Stimulated activated effector memory CD8-positive, alpha-beta T cell treated with anti-CD3 and anti-CD28 coated beads, Interleukin-12 subunit alpha, Interleukin-12 subunit beta, amount 100 ng/mL, for 72 hours (primary cell): ENCODE measurements around the gene DHDH.

Source experiments
- ATAC-seq: fragments of 150-1000 bp; cut with Tn5 transposase; 2 replicates; pipeline ENCODE4 v1.10.0; 2021
- DNase-seq, 2 donors: peaks; one replicate each; pipeline ENCODE4 v3.0.0; 2021 to 2022; ENCODE audit warnings: low spot score in 2 of 2
- H3K27ac Mint-ChIP-seq: one replicate; pipeline ENCODE4 v1.8.0; 2022; ENCODE audit warnings: mild to moderate bottlenecking, mixed read lengths
- H3K36me3 Mint-ChIP-seq: one replicate; pipeline ENCODE4 v1.8.0; 2022; ENCODE audit warnings: mild to moderate bottlenecking, mixed read lengths
- H3K4me1 Mint-ChIP-seq: one replicate; pipeline ENCODE4 v1.8.0; 2022; ENCODE audit warnings: mixed read lengths
- H3K4me3 Mint-ChIP-seq: one replicate; pipeline ENCODE4 v1.8.0; 2022; ENCODE audit warnings: mild to moderate bottlenecking, mixed read lengths
- H3K9me3 Mint-ChIP-seq: one replicate; pipeline ENCODE4 v1.8.0; 2022; ENCODE audit warnings: mixed read lengths

Gene DHDH

DNA sequence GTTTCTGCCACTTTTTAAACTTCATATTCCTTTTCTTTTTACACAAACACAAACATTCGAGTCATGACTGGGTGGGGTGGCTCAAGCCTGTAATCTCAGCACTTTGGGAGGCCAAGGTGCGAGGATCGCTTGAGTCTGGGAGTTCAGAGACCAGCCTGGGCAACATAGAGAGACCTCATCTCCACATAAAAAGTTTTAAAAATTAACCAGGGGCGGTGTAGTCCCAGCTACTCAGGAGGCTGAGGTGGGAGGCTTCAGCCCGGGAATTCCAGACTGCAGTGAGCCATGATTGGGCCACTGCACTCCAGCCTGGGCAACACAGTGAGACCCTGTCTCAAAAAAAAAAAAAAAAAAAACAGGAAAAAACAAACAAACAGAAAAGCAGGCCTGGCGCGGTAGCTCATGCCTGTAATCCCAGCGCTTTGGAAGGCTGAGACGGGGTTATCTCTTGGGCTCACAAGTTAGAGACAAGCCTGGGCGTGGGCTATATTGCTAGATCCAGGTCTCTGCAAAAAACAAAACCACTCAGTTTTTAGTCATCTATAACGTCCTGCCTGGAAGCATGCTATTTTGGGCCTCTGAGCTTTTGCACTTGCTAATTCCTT is 20.6 kb downstream of the DHDH start:
- DNase-seq (no peak), ATAC-seq (no peak)
- peaks cover 30% of the 10 kb centered on the region for H3K4me1 Mint-ChIP-seq
- H3K4me3 Mint-ChIP-seq = peak overlapping the region; percentile 79
- H3K36me3 Mint-ChIP-seq = peaks cover 50% of the 10 kb centered on the region
- H3K27ac Mint-ChIP-seq = peak overlapping the region; percentile 93
- H3K9me3 Mint-ChIP-seq = no peaks in the 10 kb centered on the region

DNA sequence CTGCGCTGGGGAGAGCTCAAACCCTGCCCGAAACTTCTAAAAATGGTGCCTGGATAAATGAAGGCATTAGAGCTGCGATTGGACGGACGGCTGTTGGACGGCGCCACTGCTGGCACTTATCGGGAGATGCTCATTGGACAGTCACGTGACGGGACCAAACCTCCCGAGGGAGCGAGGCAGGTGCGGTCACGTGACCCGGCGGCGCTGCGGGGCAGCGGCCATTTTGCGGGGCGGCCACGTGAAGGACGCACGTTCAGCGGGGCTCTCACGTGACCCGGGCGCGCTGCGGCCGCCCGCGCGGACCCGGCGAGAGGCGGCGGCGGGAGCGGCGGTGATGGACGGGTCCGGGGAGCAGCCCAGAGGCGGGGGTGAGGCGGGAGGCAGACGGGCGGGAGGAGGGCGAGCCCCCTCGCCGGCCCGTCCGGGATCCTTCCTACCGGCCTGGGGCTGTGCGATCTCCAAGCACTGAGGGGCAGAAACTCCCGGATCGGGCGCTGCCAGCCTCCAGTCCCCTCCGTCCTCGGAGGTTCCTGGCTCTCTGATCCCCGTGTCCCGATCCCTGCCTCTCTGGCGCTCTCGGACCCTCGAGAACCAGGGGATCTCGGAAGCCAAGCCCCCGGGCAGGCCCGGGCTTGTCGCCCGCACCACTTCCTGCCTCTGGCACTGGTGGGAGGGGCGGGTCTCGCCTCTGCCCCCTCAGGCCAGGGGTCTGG is 21.3 kb downstream of the DHDH start, which contains the start of gene BAX:
TSS of gene BAX (plus strand) at position 281 of the 713 bp plus-strand sequence. CDS start at position 335, 54 bp downstream.
- peak; percentile 89 for ATAC-seq
- Mint-ChIP-seq H3K4me1 (peaks cover 30% of the 10 kb centered on the region), H3K27ac (peak within 1 kb of the TSS; percentile 93), H3K36me3 (peaks cover 56% of the 10 kb centered on the region), H3K9me3 (no peaks in the 10 kb centered on the region), H3K4me3 (peak within 1 kb of the TSS; percentile 79)
- peak; percentile 91 to 98 for DNase-seq

DNA sequence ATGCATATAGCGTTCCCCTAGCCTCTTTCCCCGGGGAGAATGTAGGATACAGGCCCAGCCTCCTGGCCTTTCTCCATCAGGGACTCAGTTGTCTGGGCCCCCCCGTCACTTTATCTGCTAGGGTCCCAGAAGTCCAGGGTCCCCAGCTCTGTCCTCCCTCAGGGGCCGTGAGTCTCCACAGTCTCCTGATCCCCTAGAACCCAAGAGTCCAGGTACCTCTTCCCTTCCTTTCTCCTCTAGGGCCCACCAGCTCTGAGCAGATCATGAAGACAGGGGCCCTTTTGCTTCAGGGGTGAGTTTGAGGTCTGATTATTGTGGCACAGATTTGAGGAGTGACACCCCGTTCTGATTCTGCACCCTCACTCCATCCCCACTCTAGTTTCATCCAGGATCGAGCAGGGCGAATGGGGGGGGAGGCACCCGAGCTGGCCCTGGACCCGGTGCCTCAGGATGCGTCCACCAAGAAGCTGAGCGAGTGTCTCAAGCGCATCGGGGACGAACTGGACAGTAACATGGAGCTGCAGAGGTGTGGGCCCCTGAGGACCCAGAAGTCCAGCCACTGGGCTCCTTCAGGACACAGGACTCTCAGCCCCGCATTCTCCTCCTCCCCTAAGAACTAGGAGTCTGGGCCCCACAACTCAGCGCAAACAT is 21.9 kb downstream of the DHDH start:
- peaks cover 30% of the 10 kb centered on the region for H3K4me1 Mint-ChIP-seq
- no peak for ATAC-seq
- peaks cover 63% of the 10 kb centered on the region for H3K36me3 Mint-ChIP-seq
- H3K27ac Mint-ChIP-seq = peak overlapping the region; percentile 93
- peak overlapping the region; percentile 79 for H3K4me3 Mint-ChIP-seq
- no peaks in the 10 kb centered on the region for H3K9me3 Mint-ChIP-seq
- DNase-seq = no peak

DNA sequence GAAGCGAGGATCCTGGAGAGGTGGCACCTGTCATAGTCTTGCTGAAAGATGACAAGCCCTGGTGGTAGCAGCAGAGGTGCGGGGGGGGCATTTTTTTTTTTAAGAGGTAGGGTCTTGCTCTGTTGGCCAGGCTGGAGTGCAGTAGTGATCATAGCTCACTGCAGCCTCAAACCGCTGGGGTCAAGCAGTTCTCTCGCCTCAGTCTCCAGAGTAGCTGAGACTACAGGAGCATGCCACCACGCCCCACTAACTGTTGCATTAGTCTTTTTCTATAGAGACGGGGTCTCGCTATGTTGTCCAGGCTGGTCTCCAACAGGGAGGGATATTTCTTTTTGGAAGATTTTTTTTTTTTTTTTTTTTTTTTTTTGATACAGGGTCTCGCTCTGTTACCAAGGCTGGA is 24.5 kb downstream of the DHDH start:
- H3K9me3 Mint-ChIP-seq = no peaks in the 10 kb centered on the region
- peaks cover 53% of the 10 kb centered on the region for H3K4me1 Mint-ChIP-seq
- DNase-seq (no peak), ATAC-seq (no peak)
- no peak overlapping the region for H3K27ac Mint-ChIP-seq
- peaks cover 89% of the 10 kb centered on the region for H3K36me3 Mint-ChIP-seq
- H3K4me3 Mint-ChIP-seq = no peak overlapping the region

DNA sequence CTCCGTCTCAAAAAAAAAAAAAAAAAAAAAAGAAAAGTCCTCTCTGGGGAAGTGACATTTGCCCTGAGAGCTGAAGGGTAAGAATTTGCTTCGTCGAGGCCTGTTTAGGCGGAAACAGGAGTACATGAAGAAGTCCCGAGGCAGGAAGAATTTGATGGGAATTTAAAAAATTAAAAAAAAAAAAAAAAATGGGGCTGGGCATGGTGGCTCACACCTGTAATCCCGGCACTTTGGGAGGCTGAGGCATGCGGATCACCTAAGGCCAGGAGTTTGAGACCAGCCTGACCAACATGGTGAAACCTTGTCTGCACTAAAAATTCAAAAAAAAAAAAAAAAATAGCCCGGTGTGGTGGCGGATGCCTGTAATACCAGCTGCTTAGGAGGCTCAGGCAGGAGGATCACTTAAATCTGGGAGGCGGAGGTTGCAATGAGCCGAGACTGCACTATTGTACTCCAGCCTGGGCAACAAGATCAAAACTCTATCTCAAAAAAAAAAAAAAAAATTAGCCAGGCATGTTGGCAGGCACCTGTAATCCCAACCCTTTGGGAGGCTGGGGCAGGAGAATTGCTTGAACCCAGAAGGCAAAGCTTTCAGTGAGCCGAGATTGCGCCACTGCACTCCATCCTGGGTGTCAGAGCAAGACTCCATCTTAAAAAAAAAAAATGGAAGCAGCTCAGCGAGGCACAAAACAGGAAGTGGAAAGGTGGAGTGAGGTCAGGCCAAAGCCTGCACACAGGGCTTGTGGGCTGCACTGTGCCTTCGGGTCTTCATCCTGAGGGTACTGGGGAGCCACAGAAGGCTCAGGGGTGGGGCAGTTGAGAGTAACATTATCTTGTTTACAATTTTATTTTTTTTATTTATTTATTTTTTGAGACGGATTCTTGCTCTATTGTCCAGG is 26.1 kb downstream of the DHDH start:
- peaks cover 68% of the 10 kb centered on the region for H3K4me1 Mint-ChIP-seq
- peaks cover 100% of the 10 kb centered on the region for H3K36me3 Mint-ChIP-seq
- DNase-seq (no peak), ATAC-seq (no peak)
- no peak overlapping the region for H3K4me3 Mint-ChIP-seq
- H3K27ac Mint-ChIP-seq = peak overlapping the region; percentile 26
- H3K9me3 Mint-ChIP-seq = no peaks in the 10 kb centered on the region

DNA sequence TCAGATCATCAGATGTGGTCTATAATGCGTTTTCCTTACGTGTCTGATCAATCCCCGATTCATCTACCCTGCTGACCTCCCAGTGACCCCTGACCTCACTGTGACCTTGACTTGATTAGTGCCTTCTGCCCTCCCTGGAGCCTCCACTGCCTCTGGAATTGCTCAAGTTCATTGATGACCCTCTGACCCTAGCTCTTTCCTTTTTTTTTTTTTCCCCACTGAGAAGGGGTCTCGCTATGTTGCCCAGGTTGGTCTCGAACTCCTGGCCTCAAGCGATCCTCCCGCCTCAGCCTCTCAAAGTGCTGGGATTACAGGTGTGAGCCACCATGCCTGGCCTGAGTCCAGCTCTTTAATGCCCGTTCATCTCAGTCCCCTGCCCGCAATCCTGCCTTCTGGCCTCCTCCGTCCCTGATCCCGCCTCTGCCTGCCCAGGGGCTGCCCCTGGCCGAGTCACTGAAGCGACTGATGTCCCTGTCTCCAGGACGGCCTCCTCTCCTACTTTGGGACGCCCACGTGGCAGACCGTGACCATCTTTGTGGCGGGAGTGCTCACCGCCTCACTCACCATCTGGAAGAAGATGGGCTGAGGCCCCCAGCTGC is 27.7 kb downstream of the DHDH start:
- Mint-ChIP-seq H3K36me3 (peaks cover 100% of the 10 kb centered on the region), H3K27ac (peak overlapping the region; percentile 100), H3K4me3 (no peak overlapping the region), H3K9me3 (no peaks in the 10 kb centered on the region), H3K4me1 (peaks cover 73% of the 10 kb centered on the region)
- ATAC-seq = no peak
- no peak for DNase-seq

DNA sequence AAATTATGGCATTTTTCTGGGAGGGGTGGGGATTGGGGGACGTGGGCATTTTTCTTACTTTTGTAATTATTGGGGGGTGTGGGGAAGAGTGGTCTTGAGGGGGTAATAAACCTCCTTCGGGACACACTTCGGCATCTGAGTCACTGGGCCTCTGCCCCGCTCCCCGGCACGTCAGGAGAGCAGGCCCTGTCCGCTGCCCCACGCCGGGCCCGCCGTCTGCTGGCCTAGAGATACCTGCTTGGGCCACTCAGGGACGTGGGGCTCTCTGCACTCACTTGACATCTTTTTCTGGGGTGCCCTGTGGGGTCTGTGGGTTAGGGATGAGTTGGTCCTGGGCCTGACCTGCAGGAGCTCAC is 28.2 kb downstream of the DHDH start:
- no peaks in the 10 kb centered on the region for H3K9me3 Mint-ChIP-seq
- no peak for DNase-seq
- H3K27ac Mint-ChIP-seq = peak overlapping the region; percentile 100

DNA sequence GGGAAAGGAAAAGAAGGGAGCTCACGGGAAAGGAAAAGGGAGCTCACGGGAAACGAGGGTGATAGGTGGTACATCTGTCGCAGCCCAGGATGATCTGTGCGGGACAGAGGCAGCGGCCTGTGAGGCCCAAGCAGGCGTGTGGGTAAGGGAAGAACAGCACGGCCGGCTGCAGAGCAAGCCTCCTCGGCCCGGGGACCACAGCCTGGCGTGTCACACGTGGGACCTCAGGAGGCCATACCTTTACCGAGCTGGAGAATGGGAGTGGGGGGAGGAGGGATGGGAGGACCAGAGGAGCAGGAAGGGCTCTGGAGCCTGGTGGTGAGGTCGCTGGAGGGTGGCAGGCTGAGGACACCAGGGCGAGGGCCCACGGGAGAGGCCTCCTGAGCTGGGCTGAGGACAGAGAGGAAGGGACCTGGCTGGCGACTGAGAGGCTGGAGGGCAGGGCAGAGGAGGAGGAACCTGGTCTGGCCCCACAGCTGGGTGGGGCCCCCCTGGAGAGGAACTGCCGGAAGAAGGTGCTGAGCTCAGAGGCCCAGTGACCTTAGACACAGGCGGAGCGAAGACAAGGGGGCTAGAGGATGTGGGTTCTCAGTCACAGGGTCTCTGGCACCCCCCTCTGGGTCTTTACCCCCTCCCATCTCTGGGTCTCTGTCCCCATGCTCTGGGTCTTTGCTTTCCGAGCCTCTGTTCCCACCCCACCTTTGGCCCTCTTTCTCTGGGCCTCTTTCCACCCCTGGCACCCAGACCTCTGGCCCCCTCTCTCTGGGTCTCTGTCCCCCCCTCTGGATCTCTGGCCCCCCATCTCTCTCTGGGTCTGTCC is 28.7 kb downstream of the DHDH start:
- DNase-seq (peak in 1 of 2 donors; percentile 71), ATAC-seq (peak; percentile 24)
- Mint-ChIP-seq H3K9me3 (no peaks in the 10 kb centered on the region), H3K36me3 (peaks cover 100% of the 10 kb centered on the region), H3K4me3 (peak overlapping the region; percentile 100), H3K27ac (peak overlapping the region; percentile 100), H3K4me1 (peaks cover 73% of the 10 kb centered on the region)

More for the DNA sequence above, 28.2 kb downstream of the DHDH start:
- H3K4me1 Mint-ChIP-seq = peaks cover 73% of the 10 kb centered on the region
- peak overlapping the region; percentile 100 for H3K4me3 Mint-ChIP-seq
- peaks cover 100% of the 10 kb centered on the region for H3K36me3 Mint-ChIP-seq
- ATAC-seq = no peak

DNA sequence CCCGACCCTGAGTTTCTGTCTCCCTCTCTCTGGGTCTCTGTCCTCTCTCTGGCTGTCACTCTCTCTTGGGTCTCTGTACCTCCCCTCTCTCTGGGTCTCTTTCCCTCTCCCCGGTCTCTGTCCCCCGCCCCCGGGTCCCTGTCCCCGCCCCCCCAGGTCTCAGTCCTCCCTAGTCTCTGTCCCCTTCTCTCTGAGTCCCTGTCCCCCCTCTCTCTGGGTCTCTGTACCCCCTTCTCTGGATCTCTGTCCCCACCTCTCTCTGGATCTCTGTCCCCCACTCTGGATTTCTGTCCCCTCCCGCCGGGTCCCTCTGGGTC is 29.3 kb downstream of the DHDH start:
- Mint-ChIP-seq H3K36me3 (peaks cover 100% of the 10 kb centered on the region), H3K4me3 (peak overlapping the region; percentile 100), H3K27ac (peak overlapping the region; percentile 100), H3K4me1 (peaks cover 74% of the 10 kb centered on the region), H3K9me3 (no peaks in the 10 kb centered on the region)
- ATAC-seq = no peak
- DNase-seq = no peak

DNA sequence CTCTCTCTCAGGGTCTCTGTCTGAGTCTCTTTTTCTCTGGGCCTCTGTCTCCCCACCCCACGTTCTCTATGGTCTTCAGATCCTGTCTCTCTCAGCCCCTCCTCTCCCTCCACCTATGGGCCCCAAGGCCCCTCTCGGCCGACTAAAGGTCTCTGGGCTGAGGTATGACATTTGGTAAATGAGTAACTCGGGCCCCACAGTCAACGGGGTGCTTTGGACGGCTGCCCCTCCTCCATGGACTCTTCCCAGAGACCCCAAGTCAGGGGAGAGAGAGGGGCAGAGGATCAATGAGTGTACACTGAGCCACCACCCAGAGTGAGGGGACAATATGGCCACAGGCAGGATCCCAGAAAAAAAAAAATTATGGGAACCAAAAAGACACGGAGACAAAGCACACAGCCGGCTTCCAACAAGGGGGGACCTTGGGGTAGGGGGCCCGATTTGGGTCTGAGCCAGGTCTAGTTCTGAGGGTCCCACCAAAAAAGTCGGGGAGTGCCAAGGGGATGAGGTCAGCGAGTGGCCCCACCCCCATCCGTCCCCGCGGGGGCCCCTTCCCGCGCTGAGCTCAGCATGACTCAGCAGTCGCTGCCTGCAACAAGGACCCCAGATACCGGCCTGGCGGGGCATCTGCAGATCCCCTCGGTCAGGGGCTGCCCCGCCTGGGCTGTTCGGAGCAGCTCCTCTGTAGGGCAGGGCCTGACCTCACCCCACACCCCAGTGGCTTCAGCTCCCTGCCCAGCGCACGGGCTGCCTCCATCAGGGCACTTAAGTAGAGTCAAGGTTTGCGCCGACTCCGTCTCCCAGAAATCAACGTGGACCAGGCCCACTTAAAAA is 30.1 kb downstream of the DHDH start:
- peaks cover 100% of the 10 kb centered on the region for H3K36me3 Mint-ChIP-seq
- peak; percentile 72 to 86 for DNase-seq
- H3K4me1 Mint-ChIP-seq = peaks cover 78% of the 10 kb centered on the region
- H3K4me3 Mint-ChIP-seq = peak overlapping the region; percentile 100
- no peaks in the 10 kb centered on the region for H3K9me3 Mint-ChIP-seq
- ATAC-seq = peak; percentile 54
- peak overlapping the region; percentile 100 for H3K27ac Mint-ChIP-seq

DNA sequence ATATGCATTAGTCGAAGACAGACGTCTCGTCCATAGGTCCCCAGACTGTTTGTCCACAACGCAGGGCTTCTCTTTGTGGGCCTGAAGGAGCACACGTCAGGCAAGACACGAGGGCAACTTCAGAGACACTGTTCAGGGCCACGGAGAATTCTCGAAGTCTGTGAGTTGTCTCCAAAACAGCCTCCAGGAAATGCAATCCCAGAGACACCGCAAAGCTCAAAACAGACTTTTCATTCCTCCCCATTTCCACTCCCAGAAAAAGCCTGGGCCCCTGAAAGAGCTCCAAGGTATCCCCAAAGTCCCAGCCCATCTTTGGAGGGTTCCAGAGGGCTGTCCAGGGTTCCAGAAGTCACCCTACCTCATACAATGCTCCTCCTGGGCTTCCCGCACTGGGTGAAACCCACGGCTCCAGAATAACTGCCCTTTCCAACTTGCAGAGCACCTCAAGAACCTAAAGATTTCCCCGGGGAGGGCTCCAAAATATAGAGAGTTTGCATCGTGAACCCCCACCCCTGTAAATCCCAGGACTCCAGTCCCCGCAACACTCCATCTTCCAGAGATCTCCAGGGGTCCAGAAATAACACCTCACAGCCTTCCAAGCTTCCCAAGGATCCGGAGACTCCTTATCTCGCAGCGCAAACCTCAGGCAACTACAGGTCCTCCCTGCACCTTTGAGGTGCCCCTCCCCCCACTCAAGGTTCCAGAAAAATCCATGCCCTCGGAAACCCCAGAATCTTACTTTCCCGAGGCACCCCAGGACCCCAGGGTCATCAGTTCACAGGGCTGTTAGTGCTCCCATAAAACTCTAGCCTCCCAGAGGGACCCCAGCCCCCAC is 30.9 kb downstream of the DHDH start:
- Mint-ChIP-seq H3K36me3 (peaks cover 100% of the 10 kb centered on the region), H3K9me3 (no peaks in the 10 kb centered on the region), H3K4me3 (peak overlapping the region; percentile 100), H3K4me1 (peaks cover 74% of the 10 kb centered on the region), H3K27ac (peak overlapping the region; percentile 100)
- peak in 1 of 2 donors; percentile 61 for DNase-seq
- no peak for ATAC-seq

DNA sequence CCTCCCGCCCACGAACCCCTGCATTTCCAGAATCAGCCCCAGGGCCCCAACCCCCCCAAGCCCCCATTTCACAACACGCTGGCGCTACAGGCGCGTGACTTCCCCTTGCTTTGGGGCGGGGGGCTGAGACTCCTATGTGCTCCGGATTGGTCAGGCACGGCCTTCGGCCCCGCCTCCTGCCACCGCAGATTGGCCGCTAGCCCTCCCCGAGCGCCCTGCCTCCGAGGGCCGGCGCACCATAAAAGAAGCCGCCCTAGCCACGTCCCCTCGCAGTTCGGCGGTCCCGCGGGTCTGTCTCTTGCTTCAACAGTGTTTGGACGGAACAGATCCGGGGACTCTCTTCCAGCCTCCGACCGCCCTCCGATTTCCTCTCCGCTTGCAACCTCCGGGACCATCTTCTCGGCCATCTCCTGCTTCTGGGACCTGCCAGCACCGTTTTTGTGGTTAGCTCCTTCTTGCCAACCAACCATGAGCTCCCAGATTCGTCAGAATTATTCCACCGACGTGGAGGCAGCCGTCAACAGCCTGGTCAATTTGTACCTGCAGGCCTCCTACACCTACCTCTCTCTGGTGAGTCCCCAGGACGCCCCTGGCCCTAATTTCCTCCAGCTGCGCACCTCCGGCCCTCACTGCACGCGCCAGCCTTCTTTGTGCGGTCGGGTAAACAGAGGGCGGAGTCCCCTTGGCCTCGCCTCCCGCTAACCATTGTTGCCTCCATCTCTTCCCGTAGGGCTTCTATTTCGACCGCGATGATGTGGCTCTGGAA is 31.7 kb downstream of the DHDH start, which contains the start of gene FTL:
TSS of gene FTL (plus strand) at position 270 of the 766 bp plus-strand sequence. CDS start at position 469, 199 bp downstream.
- DNase-seq (peak; percentile 91 to 96), ATAC-seq (peak; percentile 80)
- H3K4me1 Mint-ChIP-seq = peaks cover 74% of the 10 kb centered on the region
- H3K4me3 Mint-ChIP-seq = peak within 1 kb of the TSS; percentile 100
- peaks cover 100% of the 10 kb centered on the region for H3K36me3 Mint-ChIP-seq
- peak within 1 kb of the TSS; percentile 100 for H3K27ac Mint-ChIP-seq
- no peaks in the 10 kb centered on the region for H3K9me3 Mint-ChIP-seq
